ENCODE data around the gene DOCK3.
"Not testable (repeated sequence)": the region's sequence is repeated elsewhere in the genome, so short reads cannot be mapped to it uniquely, and the experiment has no call there.

Gene DOCK3

GRCh38 chr3:50652709-50653108, 22.0 kb upstream of the DOCK3 start:
- DNase-seq: peak in 1 of 2 donors; percentile 51

- peak in 1 of 2 donors; percentile 43 for DNase-seq
These were observed 20.7 kb upstream of the DOCK3 start for GRCh38 chr3:50653937-50654595.

DNA sequence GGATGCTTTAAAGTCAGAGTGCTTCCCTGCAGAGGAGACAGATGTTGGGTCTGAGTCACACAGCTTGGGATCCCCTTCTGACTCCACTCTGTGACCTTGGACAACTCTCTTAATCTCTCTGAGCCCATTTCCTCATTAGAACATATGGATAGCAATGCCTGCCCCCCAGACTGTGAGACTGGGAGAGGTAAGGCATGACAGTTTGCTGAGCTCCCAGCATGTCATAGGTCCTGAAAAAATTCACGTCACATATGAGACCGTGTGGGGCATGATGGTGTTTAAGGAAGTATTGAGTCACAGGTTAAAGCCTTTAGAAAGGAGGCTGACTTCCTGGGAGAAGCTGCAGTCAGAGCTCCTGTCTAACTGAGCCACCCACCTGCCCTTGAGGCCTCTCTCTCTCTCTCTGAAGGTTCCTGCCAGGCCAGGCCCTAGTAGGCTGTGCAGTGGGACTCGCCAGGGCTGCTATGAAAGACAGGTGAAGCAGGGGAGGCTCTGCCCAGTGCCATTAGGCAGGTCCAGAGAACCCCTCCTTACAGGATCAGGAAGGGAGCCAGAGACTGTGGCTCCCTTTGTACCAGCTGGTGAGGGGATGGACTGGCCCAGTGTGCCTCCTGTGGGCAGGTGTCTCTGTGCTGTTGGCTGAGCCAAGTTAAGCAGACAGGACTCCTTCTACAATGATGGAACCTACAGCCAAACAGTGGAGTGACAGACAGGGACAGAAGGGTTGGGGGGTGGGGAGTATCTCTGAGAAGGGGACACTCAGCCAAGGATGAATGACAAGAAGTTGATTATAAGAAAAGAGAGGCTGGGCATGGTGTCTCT, 19.5 kb upstream of the DOCK3 start:
- DNase-seq: peak; percentile 55 to 76

GRCh38 chr3:50656417-50657195, 18.1 kb upstream of the DOCK3 start:
- DNase-seq: no peak

DNA sequence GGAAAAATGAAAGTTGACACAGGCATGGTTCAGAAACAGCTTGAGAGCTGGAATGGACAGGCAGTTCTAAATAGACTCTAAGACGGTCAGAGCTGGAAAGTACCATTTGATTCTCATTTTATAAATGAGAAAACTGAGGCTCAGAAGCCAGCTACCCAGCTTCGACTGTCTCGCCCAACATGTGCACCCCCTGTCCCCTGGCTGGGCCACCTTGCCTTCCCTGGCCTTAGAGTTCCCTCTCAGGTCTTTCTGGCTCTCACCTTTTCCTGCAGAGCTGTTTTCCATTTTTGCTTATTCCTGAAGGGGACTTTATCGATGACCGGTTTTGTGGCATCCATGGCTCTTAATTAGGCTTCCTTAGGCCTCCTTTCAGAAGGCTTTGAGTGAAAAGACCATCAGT, 17.3 kb upstream of the DOCK3 start:
- no peak for DNase-seq

DNA sequence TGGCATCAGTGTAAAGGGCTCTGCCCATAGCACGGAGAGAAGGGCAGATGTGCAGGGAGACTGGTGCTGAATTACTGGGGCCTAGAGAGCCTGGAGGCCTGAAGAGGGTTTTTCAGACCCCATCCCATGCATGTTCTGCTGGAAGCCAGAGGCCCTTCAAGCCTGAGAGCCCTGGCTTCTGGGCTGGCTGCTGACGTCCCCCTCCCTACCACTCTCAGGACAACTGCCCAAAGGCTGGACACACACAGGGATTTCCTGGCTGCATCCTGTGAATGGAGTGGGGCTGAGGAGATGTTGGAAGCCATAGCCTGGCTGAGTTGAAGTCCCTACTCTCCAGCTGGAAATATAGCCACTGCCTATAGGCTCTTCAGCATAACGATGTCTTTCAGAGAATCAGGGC, 16.9 kb upstream of the DOCK3 start:
- DNase-seq: no peak

- DNase-seq: no peak
These were observed 16.3 kb upstream of the DOCK3 start for GRCh38 chr3:50658416-50658815.

DNA sequence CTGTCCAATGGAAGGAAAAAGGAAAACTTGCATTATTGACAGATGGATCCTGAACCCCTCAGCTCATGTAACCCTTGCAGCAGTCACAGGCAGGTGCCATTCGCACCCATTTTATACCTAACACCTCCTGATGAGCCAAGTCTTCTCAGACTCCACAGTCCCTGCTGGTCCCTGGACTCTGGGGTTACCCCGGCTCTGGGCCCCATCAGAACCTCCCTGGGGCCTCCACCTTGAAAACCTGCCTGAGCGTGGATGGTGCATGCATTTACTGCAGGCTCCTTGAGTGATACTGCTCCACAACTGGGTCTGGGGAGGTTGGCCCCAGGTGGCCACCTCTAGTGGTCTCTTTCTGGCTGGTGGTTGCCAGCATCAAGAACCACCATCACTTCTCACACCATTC, 15.9 kb upstream of the DOCK3 start:
- DNase-seq: no peak

- no peak for DNase-seq
These were observed 14.3 kb upstream of the DOCK3 start for GRCh38 chr3:50660386-50660785.

- DNase-seq: no peak
These were observed 13.3 kb upstream of the DOCK3 start for GRCh38 chr3:50661321-50661837.

DNA sequence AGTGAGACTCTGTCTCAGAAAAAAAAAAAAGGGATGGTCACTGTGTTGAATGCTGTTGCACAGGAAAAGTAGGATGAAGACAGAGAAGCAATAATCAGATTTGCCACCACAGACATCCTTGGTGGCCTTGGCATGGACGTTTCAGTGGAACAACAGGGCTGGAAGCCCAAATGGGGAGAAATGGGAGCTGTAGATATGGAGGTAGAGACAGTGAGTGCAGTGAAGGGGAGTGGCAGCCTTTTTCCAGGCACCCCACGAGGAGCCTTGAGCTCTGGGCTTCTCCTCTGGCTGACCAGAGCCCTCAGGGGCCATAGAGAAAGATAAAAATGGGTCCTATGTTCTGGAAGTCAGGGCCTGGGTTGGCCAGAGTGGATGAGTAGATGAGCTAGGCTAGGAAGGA, 12.3 kb upstream of the DOCK3 start:
- DNase-seq: no peak

- peak; percentile 86 to 96 for DNase-seq
These were observed 9.5 kb upstream of the DOCK3 start for GRCh38 chr3:50665081-50665840.

DNA sequence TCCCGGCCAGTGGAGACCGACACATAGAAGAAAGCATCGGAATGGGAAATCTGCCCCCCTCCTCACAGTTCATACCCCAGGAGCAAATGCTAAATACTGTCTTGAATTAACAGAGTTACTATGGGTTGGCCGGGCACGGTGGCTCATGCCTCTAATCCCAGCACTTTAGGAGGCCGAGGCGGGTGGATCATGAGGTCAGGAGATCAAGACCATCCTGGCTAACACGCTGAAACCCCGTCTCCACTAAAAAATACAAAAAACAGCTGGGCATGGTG, 8.9 kb upstream of the DOCK3 start:
- DNase-seq: not testable (repeated sequence)

DNA sequence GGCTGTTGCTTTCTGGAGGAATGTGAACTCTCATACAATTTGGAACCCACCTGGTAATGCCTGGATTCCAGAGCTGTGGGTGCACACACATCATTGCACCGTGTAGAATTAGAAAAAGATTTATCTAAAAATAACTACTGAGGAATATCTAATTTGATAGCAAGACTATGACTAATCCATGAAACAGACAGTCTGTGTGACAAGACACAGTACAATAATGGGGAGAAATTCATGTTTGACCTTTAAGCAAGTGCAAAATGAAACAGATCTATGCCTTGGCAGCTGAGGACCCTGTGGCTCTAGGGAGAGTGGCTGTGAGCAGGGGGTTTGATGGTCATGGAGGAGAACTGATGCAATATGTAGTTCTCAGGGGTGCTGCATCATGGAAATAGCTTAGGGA, 7.9 kb upstream of the DOCK3 start:
- DNase-seq: no peak

DNA sequence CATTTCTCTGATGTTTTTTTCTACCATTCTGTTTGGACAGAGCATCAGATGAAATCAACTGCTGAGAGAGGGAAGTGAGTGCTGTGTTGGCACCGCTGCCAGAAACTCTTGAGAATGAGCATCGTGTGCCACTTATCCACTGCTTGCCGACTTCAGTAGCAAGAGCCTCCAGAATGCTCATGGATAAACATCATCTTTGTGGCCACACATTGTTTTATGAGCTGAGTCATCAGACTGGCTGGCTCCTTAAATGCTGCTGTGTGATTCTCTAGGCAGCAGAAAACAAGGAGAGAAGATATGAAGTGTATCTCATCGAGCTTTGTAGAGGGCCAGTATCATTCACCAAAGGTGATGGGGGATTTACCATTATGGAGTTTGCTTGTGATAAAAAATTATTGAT, 3.4 kb upstream of the DOCK3 start:
- DNase-seq: no peak

GRCh38 chr3:50672656-50673055, 2.1 kb upstream of the DOCK3 start:
- DNase-seq: no peak

GRCh38 chr3:50673931-50674330, 796 bp upstream of the DOCK3 start:
- peak; percentile 79 to 91 for DNase-seq

GRCh38 chr3:50675179-50676030, 678 bp downstream of the DOCK3 start:
- DNase-seq: peak in 1 of 2 donors; percentile 54

DNA sequence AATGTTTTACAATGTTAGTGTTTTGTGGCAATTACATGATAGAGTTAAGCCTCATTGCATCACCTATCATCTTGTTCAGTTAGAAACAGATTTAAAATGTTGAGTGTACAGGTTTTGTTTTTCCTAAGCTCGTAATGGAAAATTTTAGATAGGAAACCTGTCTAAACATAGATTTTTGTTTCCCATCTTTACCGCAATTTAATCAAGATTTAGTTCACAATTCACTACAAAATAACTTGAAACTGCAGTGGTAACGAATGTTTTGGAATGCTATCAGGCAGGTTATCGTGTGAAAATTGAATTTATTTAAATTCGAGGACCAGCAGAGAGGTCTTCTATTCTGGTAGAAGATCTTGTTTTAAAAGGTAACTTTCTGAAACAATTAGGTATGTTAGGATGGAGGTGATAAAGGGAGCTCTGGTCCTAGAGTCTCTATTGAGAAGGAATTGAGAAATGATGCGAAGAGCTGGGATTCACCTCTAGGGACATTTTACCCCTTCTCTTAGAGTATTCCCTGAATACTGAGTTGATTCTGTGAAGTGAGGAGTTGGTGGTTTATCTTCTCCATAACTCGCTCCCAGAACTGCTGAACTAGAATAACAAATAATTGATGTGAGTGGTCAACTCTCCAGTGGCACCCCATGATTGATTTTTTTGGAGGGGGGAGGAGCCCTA, 1.4 kb downstream of the DOCK3 start:
- DNase-seq: no peak

- no peak for DNase-seq
These were observed 12.5 kb downstream of the DOCK3 start for GRCh38 chr3:50687127-50687751.

GRCh38 chr3:50687916-50688315, 13.2 kb downstream of the DOCK3 start:
- DNase-seq: peak in 1 of 2 donors; percentile 15
